Liver (tissue), 9 donors: ENCODE results near the gene PRKN. TPM values are rescaled to one million over a fixed set of nuclear protein-coding genes. Genes with fewer than 3 reads are reported as not detected.

Source experiments
- DNase-seq: peaks from one replicate; pipeline ENCODE4 v3.0.0-alpha.2; 2017; ENCODE audit warnings: low spot score
- H3K27ac ChIP-seq, 2 donors: one replicate each; pipeline ENCODE4 v1.7.0; 2013; ENCODE audit warnings: inconsistent platforms in 2 of 2, low read length in 2 of 2, control low read depth in 1 of 2, low read depth in 1 of 2, mild to moderate bottlenecking in 1 of 2
- H3K27me3 ChIP-seq, 4 donors: one replicate each; pipeline versions ENCODE4 v1.6.1 to v1.7.0; 2013; ENCODE audit warnings: low read length in 3 of 4, inconsistent platforms in 1 of 4, mild to moderate bottlenecking in 1 of 4, moderate library complexity in 1 of 4; ENCODE audit not compliant: control insufficient read depth in 4 of 4, insufficient read depth in 4 of 4
- H3K36me3 ChIP-seq, 4 donors: one replicate each; pipeline versions ENCODE4 v1.6.1 to v1.7.0; 2013; ENCODE audit warnings: low read length in 3 of 4, mild to moderate bottlenecking in 3 of 4, low read depth in 1 of 4, moderate library complexity in 1 of 4; ENCODE audit not compliant: control insufficient read depth in 4 of 4, insufficient read depth in 3 of 4
- H3K4me1 ChIP-seq, 4 donors: one replicate each; pipeline versions ENCODE4 v1.6.1 to v1.7.0; 2013; ENCODE audit warnings: low read length in 3 of 4, mild to moderate bottlenecking in 3 of 4, moderate library complexity in 1 of 4; ENCODE audit not compliant: control insufficient read depth in 4 of 4, insufficient read depth in 4 of 4
- H3K4me3 ChIP-seq, 3 donors: one replicate each; pipeline versions ENCODE4 v1.6.1 to v1.7.0; 2013; ENCODE audit warnings: low read length in 3 of 3, control low read depth in 1 of 3, low read depth in 1 of 3, mild to moderate bottlenecking in 1 of 3
- H3K9ac ChIP-seq, 2 donors: one replicate each; pipeline ENCODE4 v1.7.0; 2013; ENCODE audit warnings: low read length in 2 of 2, mild to moderate bottlenecking in 2 of 2, moderate library complexity in 2 of 2, control low read depth in 1 of 2, low read depth in 1 of 2
- H3K9me3 ChIP-seq, 4 donors: one replicate each; pipeline versions ENCODE4 v1.6.1 to v1.7.0; 2013; ENCODE audit warnings: low read length in 3 of 4; ENCODE audit not compliant: control insufficient read depth in 4 of 4
- EGR1 ChIP-seq, 2 donors: IDR thresholded peaks; 2 replicates each; pipeline ENCODE4 v1.6.1; 2016 to 2018; ENCODE audit warnings: antibody characterized with exemption in 2 of 2, low read depth in 2 of 2
- FOXA1 ChIP-seq: IDR thresholded peaks from 2 replicates; pipeline ENCODE4 v1.6.1; 2016; ENCODE audit warnings: antibody characterized with exemption
- FOXA2 ChIP-seq: IDR thresholded peaks from 2 replicates; pipeline ENCODE4 v1.6.1; 2016; ENCODE audit warnings: antibody characterized with exemption
- GABPA ChIP-seq, 2 donors: IDR thresholded peaks in 1 of 2; conservative IDR thresholded peaks in 1 of 2; 2 replicates each; pipeline ENCODE4 v1.6.1; 2016; ENCODE audit warnings: antibody characterized with exemption in 2 of 2, mild to moderate bottlenecking in 1 of 2, moderate library complexity in 1 of 2
- HNF4A ChIP-seq, 2 donors: conservative IDR thresholded peaks; 2 replicates each; pipeline ENCODE4 v1.6.1; 2016; ENCODE audit warnings: antibody characterized with exemption in 2 of 2, mild to moderate bottlenecking in 2 of 2
- HNF4G ChIP-seq: IDR thresholded peaks from 2 replicates; pipeline ENCODE4 v1.6.1; 2016; ENCODE audit warnings: antibody characterized with exemption
- JUND ChIP-seq, 2 donors: IDR thresholded peaks; 2 replicates each; pipeline ENCODE4 v1.6.1; 2016; ENCODE audit warnings: antibody characterized with exemption in 2 of 2
- NR2F2 ChIP-seq: IDR thresholded peaks from 2 replicates; pipeline ENCODE4 v1.6.1; 2016; ENCODE audit warnings: antibody characterized with exemption
- RAD21 ChIP-seq, 2 donors: IDR thresholded peaks; 2 replicates each; pipeline ENCODE4 v1.6.1; 2016; ENCODE audit warnings: antibody characterized with exemption in 2 of 2, mild to moderate bottlenecking in 2 of 2
- RXRA ChIP-seq, 2 donors: IDR thresholded peaks; 2 replicates each; pipeline ENCODE4 v1.6.1; 2017 to 2018; ENCODE audit warnings: antibody characterized with exemption in 2 of 2, mild to moderate bottlenecking in 1 of 2
- SP1 ChIP-seq: IDR thresholded peaks from 2 replicates; pipeline ENCODE4 v1.6.1; 2018; ENCODE audit warnings: antibody characterized with exemption, mild to moderate bottlenecking
- TAF1 ChIP-seq: conservative IDR thresholded peaks from 2 replicates; pipeline ENCODE4 v1.6.1; 2016; ENCODE audit warnings: antibody characterized with exemption, mild to moderate bottlenecking
- YY1 ChIP-seq: IDR thresholded peaks from 2 replicates; pipeline ENCODE4 v1.6.1; 2016; ENCODE audit warnings: antibody characterized with exemption, mild to moderate bottlenecking
- WGBS: extraction: QIAGEN DNeasy Blood & Tissue Kit; methylation state at CpG from one replicate; pipeline ENCODE4 v1.1.7; 2013; 5-methylcytosine and 5-hydroxymethylcytosine counted together
- polyA plus RNA-seq, 2 donors: library from polyadenylated mRNA; stranded (reverse) in 1 of 2; unstranded in 1 of 2; fragments of 200-250 nt in 1 of 2; fragments of >200 nt in 1 of 2; fragmentation: Nextera tagmentation in 1 of 2; extraction: Ambion mirVana in 1 of 2; gene quantifications; one replicate each; pipeline versions ENCODE4 v1.2.1 to v1.2.3, GENCODE V29; 2013 to 2015
- total RNA-seq, 2 donors: library from RNA; depleted of rRNA; stranded (reverse); fragments of >200 nt; gene quantifications; one replicate each; pipeline ENCODE4 v1.2.3, GENCODE V29; 2014
- TF ChIP-seq, protein P1 (sequence below): IDR thresholded peaks from 2 replicates; pipeline ENCODE4 v1.6.1; 2016; ENCODE audit warnings: antibody characterized with exemption, mild to moderate bottlenecking
- TF ChIP-seq, protein P2 (sequence below): fragments of 150-350 bp; IDR thresholded peaks from 2 replicates; pipeline ENCODE4 v1.5.1; 2017; ENCODE audit warnings: improper control_type of control experiment, low read depth, low read length; ENCODE audit not compliant: missing input control
- TF ChIP-seq, protein P3 (sequence below): IDR thresholded peaks from 2 replicates; pipeline ENCODE4 v1.6.1; 2016; ENCODE audit warnings: antibody characterized with exemption
- TF ChIP-seq, protein P4 (sequence below): IDR thresholded peaks from 2 replicates; pipeline ENCODE4 v1.6.1; 2016; ENCODE audit warnings: antibody characterized with exemption
- TF ChIP-seq, protein P5 (sequence below): IDR thresholded peaks from 2 replicates; pipeline ENCODE4 v1.6.1; 2016; ENCODE audit warnings: antibody characterized with exemption
- donor health status: healthy.
- donor health status: healthy.
- donor health status: healthy.
- donor health status: healthy.
- donor health status: healthy.

The PRKN gene
- total and polyA plus RNA-seq, 4 donors: 0.47 to 4.1 (median 3.2) TPM

DNA sequence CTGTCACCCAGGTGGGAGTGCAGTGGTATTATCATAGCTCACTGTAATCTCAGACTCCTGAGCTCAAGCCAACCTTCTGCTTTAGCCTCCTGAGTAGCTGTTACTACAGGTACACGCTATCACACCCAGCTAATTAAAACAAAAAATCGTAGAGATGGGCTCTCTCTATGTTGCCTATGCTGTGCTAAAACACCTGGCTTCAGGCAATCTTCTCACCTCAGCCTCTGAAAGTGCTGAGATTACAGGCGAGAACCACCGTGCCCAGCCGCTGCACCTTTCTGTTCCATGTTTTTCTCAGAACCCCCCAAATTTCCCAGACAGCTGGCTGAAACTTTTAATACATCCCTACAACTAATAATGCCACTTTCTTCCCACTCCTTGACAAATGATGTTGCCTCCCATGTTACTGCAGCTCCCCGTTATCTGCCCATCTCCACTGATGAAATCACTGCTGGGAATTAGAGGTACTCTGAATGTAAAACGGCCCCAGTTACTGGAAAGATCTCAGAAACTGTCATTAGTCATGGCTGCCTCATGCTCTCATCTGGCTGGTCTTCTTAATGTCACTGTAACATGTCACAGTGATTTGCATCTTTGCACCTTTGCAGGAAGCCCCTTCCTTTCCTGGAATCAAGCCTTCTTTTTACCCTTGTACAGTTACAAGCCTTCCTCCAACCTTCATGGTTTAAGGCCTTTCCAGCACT is 697.5 kb downstream of the PRKN start:
- Histone ChIP-seq H3K4me1 (peaks cover 0 to 10% (median 0%) of the 10 kb centered on the region in 4 donors), H3K9ac (no peak overlapping the region), H3K27ac (no peak overlapping the region), H3K36me3 (no peaks in the 10 kb centered on the region), H3K4me3 (no peak overlapping the region), H3K9me3 (no peaks in the 10 kb centered on the region), H3K27me3 (no peaks in the 10 kb centered on the region)
- no peak for DNase-seq
- no peak for TF ChIP-seq NR2F2
- TF ChIP-seq SP1: no peak
- no peak for TF ChIP-seq GABPA (IDR thresholded peaks at IDR 0.05 in 1 of 2, conservative IDR thresholded peaks at IDR 0.05 in 1 of 2)
- TF ChIP-seq FOXA1: no peak
- TF ChIP-seq, protein P1, sequence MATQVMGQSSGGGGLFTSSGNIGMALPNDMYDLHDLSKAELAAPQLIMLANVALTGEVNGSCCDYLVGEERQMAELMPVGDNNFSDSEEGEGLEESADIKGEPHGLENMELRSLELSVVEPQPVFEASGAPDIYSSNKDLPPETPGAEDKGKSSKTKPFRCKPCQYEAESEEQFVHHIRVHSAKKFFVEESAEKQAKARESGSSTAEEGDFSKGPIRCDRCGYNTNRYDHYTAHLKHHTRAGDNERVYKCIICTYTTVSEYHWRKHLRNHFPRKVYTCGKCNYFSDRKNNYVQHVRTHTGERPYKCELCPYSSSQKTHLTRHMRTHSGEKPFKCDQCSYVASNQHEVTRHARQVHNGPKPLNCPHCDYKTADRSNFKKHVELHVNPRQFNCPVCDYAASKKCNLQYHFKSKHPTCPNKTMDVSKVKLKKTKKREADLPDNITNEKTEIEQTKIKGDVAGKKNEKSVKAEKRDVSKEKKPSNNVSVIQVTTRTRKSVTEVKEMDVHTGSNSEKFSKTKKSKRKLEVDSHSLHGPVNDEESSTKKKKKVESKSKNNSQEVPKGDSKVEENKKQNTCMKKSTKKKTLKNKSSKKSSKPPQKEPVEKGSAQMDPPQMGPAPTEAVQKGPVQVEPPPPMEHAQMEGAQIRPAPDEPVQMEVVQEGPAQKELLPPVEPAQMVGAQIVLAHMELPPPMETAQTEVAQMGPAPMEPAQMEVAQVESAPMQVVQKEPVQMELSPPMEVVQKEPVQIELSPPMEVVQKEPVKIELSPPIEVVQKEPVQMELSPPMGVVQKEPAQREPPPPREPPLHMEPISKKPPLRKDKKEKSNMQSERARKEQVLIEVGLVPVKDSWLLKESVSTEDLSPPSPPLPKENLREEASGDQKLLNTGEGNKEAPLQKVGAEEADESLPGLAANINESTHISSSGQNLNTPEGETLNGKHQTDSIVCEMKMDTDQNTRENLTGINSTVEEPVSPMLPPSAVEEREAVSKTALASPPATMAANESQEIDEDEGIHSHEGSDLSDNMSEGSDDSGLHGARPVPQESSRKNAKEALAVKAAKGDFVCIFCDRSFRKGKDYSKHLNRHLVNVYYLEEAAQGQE: no peak
- no peak for TF ChIP-seq HNF4A (conservative IDR thresholded peaks at IDR 0.05)
- no peak for TF ChIP-seq JUND (IDR thresholded peaks at IDR 0.05)
- TF ChIP-seq RAD21 (IDR thresholded peaks at IDR 0.05): no peak
- TF ChIP-seq EGR1 (IDR thresholded peaks at IDR 0.05; ENCODE audit: low read depth in 2 of 2): no peak
- TF ChIP-seq TAF1: no peak
- no peak for TF ChIP-seq YY1
- TF ChIP-seq, protein P2, sequence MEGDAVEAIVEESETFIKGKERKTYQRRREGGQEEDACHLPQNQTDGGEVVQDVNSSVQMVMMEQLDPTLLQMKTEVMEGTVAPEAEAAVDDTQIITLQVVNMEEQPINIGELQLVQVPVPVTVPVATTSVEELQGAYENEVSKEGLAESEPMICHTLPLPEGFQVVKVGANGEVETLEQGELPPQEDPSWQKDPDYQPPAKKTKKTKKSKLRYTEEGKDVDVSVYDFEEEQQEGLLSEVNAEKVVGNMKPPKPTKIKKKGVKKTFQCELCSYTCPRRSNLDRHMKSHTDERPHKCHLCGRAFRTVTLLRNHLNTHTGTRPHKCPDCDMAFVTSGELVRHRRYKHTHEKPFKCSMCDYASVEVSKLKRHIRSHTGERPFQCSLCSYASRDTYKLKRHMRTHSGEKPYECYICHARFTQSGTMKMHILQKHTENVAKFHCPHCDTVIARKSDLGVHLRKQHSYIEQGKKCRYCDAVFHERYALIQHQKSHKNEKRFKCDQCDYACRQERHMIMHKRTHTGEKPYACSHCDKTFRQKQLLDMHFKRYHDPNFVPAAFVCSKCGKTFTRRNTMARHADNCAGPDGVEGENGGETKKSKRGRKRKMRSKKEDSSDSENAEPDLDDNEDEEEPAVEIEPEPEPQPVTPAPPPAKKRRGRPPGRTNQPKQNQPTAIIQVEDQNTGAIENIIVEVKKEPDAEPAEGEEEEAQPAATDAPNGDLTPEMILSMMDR: no peak
- TF ChIP-seq, protein P3, sequence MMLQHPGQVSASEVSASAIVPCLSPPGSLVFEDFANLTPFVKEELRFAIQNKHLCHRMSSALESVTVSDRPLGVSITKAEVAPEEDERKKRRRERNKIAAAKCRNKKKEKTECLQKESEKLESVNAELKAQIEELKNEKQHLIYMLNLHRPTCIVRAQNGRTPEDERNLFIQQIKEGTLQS: no peak
- TF ChIP-seq RXRA (IDR thresholded peaks at IDR 0.05): no peak
- no peak for TF ChIP-seq HNF4G
- TF ChIP-seq, protein P4, sequence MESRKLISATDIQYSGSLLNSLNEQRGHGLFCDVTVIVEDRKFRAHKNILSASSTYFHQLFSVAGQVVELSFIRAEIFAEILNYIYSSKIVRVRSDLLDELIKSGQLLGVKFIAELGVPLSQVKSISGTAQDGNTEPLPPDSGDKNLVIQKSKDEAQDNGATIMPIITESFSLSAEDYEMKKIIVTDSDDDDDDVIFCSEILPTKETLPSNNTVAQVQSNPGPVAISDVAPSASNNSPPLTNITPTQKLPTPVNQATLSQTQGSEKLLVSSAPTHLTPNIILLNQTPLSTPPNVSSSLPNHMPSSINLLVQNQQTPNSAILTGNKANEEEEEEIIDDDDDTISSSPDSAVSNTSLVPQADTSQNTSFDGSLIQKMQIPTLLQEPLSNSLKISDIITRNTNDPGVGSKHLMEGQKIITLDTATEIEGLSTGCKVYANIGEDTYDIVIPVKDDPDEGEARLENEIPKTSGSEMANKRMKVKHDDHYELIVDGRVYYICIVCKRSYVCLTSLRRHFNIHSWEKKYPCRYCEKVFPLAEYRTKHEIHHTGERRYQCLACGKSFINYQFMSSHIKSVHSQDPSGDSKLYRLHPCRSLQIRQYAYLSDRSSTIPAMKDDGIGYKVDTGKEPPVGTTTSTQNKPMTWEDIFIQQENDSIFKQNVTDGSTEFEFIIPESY: no peak
- TF ChIP-seq FOXA2: no peak
- TF ChIP-seq, protein P5, sequence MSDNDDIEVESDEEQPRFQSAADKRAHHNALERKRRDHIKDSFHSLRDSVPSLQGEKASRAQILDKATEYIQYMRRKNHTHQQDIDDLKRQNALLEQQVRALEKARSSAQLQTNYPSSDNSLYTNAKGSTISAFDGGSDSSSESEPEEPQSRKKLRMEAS: no peak
- 90% methylated on average over 7 of the region's 7 CpGs for WGBS
